HEK293 (cell line): ENCODE data around the gene MZT2B.
"Not testable (repeated sequence)": the region's sequence is repeated elsewhere in the genome, so short reads cannot be mapped to it uniquely, and the experiment has no call there.

Source experiments
- CTCF ChIP-seq: fragments of 450-650 bp; formaldehyde crosslinking; IDR thresholded peaks from 2 replicates; pipeline ENCODE4 v1.5.1; 2016; ENCODE audit warnings: missing biosample characterization, missing genetic modification characterization
- PBX3 ChIP-seq: sonication (generic); formaldehyde crosslinking; IDR thresholded peaks from 2 replicates; pipeline ENCODE4 v1.8.1; 2022; ENCODE audit warnings: mild to moderate bottlenecking, moderate library complexity, missing genetic modification reagents
- ZNF114 ChIP-seq: fragments of 450-650 bp; formaldehyde crosslinking; IDR thresholded peaks from 2 replicates; pipeline ENCODE4 v1.5.0; 2017; ENCODE audit warnings: missing biosample characterization, missing genetic modification characterization

GRCh38 chr2:130230907-130231306, 48.8 kb downstream of the MZT2B start:
- not testable (repeated sequence) for TF ChIP-seq CTCF (tag by site-specific recombination); ZNF114 (tag by site-specific recombination); PBX3 (CRISPR knock-in tag)
